ENCODE measurements around the gene PPBP. TPM values are rescaled to one million over a fixed set of nuclear protein-coding genes. Genes with fewer than 3 reads are reported as not detected.
"Not testable (repeated sequence)": the region's sequence is repeated elsewhere in the genome, so short reads cannot be mapped to it uniquely, and the experiment has no call there.

Gene PPBP
- total RNA-seq, 1 experiment from 2014 or later: not detected

GRCh38 chr4:73952352-73952751, 35.6 kb downstream of the PPBP start:
- no peak overlapping the region for H3K4me3 Mint-ChIP-seq
- H3K27me3 Mint-ChIP-seq (ENCODE audit: low read depth): peaks cover 35% of the 10 kb centered on the region
- H3K36me3 Mint-ChIP-seq: peaks cover 26% of the 10 kb centered on the region
- H3K9me3 Mint-ChIP-seq: peaks cover 31% of the 10 kb centered on the region
- peak; percentile 74 for ATAC-seq
- H3K4me1 Mint-ChIP-seq: peaks cover 42% of the 10 kb centered on the region
- TF ChIP-seq OVOL2 (CRISPR knock-in tag; IDR thresholded peaks at IDR 0.05; ENCODE audit: borderline replicate concordance): no peak
- H3K27ac Mint-ChIP-seq: no peak overlapping the region
- CTCF ChIA-PET: interaction anchor here (0.6 to 1.8 kb wide), 4 partner anchors 12 to 299 kb away, joined by 3 to 5 read pairs (median 4); no protein-coding TSS in a partner anchor
- POLR2A ChIA-PET: no interaction called here
- DNase-seq (ENCODE audit: low spot score): no peak

- H3K4me3 Mint-ChIP-seq; ATAC-seq; DNase-seq (ENCODE audit: low spot score); H3K27ac Mint-ChIP-seq; POLR2A ChIA-PET: not testable (repeated sequence)
- Mint-ChIP-seq H3K27me3 (ENCODE audit: low read depth) (peaks cover 54% of the 10 kb centered on the region), H3K36me3 (peaks cover 20% of the 10 kb centered on the region), H3K4me1 (peaks cover 42% of the 10 kb centered on the region), H3K9me3 (peaks cover 24% of the 10 kb centered on the region)
- CTCF ChIA-PET: interaction anchor here (0.6 kb wide), 1 partner anchor 297 kb away, joined by 4 read pairs; no protein-coding TSS in a partner anchor
Observed at GRCh38 chr4:73950376-73950920, 37.5 kb downstream of the PPBP start.

GRCh38 chr4:73948990-73949706, 38.8 kb downstream of the PPBP start:
- no peak for DNase-seq (ENCODE audit: low spot score)
- peaks cover 12% of the 10 kb centered on the region for H3K36me3 Mint-ChIP-seq
- peaks cover 47% of the 10 kb centered on the region for H3K4me1 Mint-ChIP-seq
- POLR2A ChIA-PET: interaction anchor here (0.7 kb wide), 1 partner anchor 47 kb away, joined by 4 read pairs; no protein-coding TSS in a partner anchor
- CTCF ChIA-PET: no interaction called here
- H3K27me3 Mint-ChIP-seq (ENCODE audit: low read depth): peaks cover 67% of the 10 kb centered on the region
- no peak overlapping the region for H3K27ac Mint-ChIP-seq
- H3K9me3 Mint-ChIP-seq: peaks cover 17% of the 10 kb centered on the region
- no peak overlapping the region for H3K4me3 Mint-ChIP-seq
- ATAC-seq: no peak
- TF ChIP-seq ZNF423 (CRISPR knock-in tag; IDR thresholded peaks at IDR 0.05): no peak
- no peak for TF ChIP-seq ELF4 (CRISPR knock-in tag; IDR thresholded peaks at IDR 0.05; ENCODE audit: low read depth)
- no peak for TF ChIP-seq FOXJ3 (CRISPR knock-in tag; IDR thresholded peaks at IDR 0.05; ENCODE audit: borderline replicate concordance)
- no peak for TF ChIP-seq SMAD4 (CRISPR knock-in tag; IDR thresholded peaks at IDR 0.05)
- TF ChIP-seq ZNF281 (CRISPR knock-in tag; IDR thresholded peaks at IDR 0.05): no peak
- no peak for TF ChIP-seq ZBTB43 (CRISPR knock-in tag; IDR thresholded peaks at IDR 0.05)
- TF ChIP-seq RORB (CRISPR knock-in tag; IDR thresholded peaks at IDR 0.05): no peak
- TF ChIP-seq ESRRA (CRISPR knock-in tag; IDR thresholded peaks at IDR 0.05; ENCODE audit: borderline replicate concordance): no peak
- no peak for TF ChIP-seq ZNF396 (CRISPR knock-in tag; IDR thresholded peaks at IDR 0.05; ENCODE audit: borderline replicate concordance)
- TF ChIP-seq E2F4 (CRISPR knock-in tag; IDR thresholded peaks at IDR 0.05; ENCODE audit: borderline replicate concordance, low read depth): no peak
- TF ChIP-seq TCF7 (CRISPR knock-in tag; IDR thresholded peaks at IDR 0.05; ENCODE audit: low read depth): no peak
- TF ChIP-seq CREM (CRISPR knock-in tag; IDR thresholded peaks at IDR 0.05): no peak
- TF ChIP-seq IRF2 (CRISPR knock-in tag; IDR thresholded peaks at IDR 0.05; ENCODE audit: borderline replicate concordance, low read depth): no peak
- TF ChIP-seq CBFB (CRISPR knock-in tag; IDR thresholded peaks at IDR 0.05; ENCODE audit: low read depth): no peak
- no peak for TF ChIP-seq ZNF219 (CRISPR knock-in tag; IDR thresholded peaks at IDR 0.05; ENCODE audit: borderline replicate concordance)
